GM21576 (cell line): ENCODE results near the gene TNFRSF19.

Source experiments
- ATAC-seq: cut with Tn5 transposase; IDR thresholded peaks from one replicate; pipeline ENCODE4 v1.9.1; 2021; ENCODE audit warnings: mild to moderate bottlenecking, moderate library complexity; ENCODE audit not compliant: unreplicated experiment

The TNFRSF19 gene

DNA sequence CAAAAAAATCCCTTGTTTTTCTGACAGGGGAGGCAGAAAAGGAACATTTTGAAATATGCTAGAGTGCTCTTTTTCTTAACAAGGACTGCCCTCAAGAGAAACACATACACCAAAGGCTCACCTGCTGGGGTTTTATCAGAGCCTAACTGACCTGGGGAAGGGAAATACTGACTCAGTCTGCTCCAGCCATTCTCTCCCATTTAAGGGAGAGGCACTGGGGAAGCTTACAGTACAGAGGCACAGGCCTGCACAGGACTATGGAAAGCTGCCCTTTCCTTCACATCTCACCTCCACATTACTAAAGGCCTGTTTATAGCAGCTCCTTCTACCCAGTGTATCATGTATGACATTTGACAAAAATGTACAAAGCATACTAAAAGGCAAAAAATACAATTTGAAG, 30.3 kb downstream of the TNFRSF19 start:
- no peak for ATAC-seq

DNA sequence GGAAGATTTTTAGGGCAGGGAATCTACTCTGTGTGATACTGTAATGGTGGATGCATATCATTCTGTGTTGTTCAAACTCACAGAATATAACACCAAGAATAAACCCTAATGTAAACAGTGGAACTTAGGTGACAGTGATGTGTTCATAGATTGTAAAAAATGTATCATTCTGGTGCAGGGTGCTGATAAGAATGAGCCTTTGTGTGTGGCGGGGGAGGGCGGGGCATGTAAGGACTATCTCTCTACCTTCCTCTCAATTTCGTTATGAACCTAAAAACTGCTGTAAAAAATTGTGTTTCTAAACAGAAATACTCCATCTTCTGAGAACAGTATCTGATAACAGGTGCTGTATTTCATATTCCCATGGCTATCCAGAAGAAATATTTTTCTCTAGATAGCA, 35.6 kb downstream of the TNFRSF19 start:
- no peak for ATAC-seq

- ATAC-seq = no peak
These were observed 37.9 kb downstream of the TNFRSF19 start for GRCh38 chr13:23608138-23608537.

DNA sequence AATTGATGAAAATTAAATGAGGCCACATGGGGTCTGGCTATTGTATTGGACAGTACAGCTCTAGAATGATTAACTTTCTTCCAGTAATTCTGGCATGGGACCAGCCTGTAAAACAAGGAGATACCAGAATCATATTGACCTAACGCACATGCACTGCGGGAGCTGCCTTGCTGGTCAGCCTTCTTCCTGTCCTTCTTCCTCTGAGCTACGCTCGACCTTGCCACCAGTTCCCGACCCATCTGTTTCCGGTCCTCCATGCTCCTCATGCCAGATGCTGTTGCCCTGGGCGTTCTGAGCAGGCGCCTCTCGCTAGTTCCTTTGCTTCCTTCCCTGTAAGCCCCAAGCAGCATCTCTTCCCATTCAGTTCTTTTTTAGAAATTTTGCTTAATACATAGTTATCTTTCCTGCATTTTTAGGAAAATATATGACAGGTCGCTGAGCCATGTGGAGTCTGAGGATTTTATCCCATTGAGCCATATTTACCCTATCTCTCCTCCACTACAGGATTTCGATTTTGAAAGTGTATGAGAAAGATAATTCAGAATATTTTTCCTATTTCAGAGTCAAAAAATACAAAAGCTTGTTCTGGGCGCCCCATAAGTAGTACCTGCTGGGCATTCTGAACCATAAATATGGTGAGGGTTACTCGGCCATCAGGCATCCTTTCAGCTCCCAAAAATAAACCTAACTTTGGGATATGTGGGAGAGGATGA, 38.6 kb downstream of the TNFRSF19 start:
- ATAC-seq = no peak

DNA sequence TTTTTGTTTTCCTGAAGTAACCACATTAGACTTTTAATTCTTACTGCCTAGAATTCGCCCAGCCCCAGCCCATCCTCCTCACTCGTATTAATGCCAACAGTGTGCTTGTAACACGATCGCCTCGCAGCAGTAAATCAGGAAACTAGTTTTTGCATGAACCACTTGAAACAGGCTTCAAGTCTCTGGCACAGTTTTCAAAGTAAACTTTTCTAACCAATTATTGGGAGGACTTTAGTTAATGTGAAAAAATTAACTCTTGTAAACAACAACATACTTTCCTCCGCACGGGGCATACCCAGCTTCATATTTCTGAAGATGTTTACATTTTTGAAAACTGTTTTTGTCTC, 39.2 kb downstream of the TNFRSF19 start:
- ATAC-seq = no peak

DNA sequence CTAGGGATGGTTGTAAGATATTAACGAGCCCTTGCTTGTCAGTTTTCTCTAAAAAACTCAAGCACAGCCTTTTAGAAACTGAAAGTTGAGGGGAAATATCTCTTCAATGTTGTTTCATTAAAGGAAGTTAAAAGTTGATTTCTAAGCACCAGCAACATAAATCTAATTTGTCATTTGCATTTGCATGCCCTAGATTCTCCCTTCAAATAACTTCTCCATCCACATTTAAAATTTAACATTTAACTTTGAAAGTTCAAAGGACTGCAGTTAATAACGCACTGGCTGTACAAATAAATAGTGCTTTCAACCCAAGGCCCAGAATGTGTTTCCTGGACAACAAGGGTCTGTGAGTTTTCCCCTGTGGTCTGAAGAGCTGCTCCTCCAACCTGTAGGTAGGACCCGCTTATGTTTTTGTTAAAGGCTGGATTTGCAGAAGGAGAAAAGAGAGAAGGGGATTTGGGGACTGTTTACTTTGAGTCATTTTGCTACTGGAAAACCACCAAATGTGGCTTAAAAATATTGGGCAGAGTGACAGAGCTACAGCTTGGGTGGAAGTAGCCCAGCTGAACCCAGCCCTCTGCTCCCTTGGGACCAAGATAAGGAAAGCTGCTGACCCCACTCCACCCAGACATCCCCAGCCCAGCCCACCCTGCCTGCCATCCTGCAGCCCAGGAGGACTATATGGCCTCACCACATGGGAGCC, 39.8 kb downstream of the TNFRSF19 start:
- ATAC-seq = no peak

DNA sequence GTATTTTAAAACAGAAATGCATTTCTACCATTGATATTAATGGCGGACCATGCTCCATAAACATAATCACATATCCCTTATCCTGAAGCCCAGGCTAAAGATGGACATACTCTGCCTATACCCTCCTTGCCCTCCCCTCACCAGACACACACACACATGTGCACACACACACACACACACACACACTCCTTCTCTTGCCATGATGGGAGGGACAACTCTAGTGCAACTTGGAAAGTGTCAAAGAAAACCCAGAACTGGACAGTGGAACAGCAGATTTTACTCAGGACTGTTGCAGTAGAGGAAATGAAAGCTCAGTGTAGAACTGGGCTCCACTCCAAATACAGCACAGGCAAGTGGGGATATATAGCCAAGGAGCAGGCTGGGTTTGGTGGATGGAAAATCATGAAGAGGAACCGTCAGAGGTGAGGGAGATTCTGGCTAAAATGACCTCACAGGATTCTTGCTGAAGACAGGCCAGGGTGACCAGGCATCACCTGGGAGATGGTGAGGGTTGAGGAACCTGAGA, 40.8 kb downstream of the TNFRSF19 start:
- no peak for ATAC-seq

GRCh38 chr13:23612182-23612581, 42.0 kb downstream of the TNFRSF19 start:
- ATAC-seq = no peak

DNA sequence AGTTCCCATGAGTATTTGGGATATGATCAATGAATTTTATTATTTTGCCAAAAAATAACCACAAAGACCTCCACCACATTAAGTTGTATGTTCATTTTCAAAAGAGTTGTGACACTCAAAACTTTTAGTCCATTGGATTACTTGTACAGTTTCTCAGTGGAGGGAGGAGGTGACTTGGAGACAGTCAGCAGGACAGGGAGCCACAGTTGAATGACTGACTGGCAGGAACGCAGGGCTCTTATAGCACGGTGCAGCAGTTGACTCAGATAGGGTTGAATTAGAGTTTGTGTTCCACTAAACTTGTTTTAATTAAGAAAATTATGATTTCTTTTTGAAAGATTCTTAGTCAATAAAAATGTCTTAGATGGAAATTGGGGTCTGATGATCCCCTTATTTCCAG, 42.5 kb downstream of the TNFRSF19 start:
- no peak for ATAC-seq

DNA sequence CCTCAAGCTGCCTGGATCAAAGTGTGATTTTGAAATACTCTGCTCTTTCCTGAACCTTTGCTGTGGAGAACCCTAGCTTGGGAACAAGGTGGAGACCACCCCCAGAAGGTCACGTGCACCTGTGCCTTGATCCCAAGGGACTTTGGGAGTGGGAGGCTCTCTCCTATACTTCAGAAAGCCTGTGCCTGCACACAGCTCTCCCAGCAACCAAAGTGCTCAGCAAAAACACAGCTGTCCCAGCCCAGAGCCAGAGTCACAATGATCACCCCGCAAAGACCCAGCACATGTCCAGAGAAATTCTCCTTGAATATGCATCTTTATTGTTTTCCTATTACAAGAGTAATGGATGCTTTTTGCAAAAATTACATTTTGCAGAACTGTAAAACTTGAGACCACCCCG, 43.4 kb downstream of the TNFRSF19 start:
- no peak for ATAC-seq

- no peak for ATAC-seq
These were observed 45.3 kb downstream of the TNFRSF19 start for GRCh38 chr13:23615395-23616081.

GRCh38 chr13:23616228-23616627, 46.0 kb downstream of the TNFRSF19 start:
- no peak for ATAC-seq

DNA sequence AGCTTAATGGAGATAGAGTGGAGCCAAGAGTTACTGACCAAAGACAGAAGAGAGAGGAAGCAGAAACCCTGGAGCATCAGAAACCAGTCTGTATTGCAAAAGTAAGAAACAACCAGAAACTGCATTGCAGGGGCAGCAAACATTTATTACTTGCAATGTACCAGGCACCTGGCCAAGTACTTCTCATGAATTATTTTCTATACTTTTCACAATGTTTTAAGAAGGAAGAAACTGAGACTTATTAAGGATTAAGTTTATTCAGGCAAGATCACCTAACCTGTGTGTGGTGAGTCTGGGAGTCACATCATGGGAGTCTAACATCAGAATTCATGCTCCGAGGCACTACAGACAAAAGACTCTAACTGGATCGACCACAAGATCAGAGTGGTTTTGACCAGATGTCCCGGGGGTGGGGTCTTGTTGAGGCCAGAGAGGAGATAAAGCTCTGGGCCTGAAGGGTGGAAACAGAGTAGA, 47.4 kb downstream of the TNFRSF19 start:
- ATAC-seq = no peak

- ATAC-seq = no peak
These were observed 48.1 kb downstream of the TNFRSF19 start for GRCh38 chr13:23618341-23618740.

GRCh38 chr13:23619068-23619855, 49.0 kb downstream of the TNFRSF19 start:
- ATAC-seq = no peak

DNA sequence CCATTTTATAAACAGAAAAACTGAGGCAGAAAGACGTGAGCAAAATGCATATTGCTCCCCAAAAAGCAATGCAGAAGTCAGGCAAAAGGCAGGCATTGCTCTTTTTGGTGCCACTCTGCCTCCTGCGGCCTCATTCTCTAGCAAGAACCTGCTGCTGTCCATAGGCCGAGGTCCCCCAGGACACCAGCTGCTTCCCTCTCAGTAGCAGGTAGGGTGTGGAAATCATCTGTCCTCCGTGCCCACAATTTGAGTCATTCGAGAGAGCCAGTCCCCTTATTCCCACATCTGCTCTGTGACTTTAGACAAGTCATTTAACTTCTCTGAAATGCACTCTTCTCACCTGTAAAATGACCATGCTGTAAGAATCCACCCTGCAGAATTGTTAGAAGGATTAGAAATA, 50.0 kb downstream of the TNFRSF19 start:
- no peak for ATAC-seq

DNA sequence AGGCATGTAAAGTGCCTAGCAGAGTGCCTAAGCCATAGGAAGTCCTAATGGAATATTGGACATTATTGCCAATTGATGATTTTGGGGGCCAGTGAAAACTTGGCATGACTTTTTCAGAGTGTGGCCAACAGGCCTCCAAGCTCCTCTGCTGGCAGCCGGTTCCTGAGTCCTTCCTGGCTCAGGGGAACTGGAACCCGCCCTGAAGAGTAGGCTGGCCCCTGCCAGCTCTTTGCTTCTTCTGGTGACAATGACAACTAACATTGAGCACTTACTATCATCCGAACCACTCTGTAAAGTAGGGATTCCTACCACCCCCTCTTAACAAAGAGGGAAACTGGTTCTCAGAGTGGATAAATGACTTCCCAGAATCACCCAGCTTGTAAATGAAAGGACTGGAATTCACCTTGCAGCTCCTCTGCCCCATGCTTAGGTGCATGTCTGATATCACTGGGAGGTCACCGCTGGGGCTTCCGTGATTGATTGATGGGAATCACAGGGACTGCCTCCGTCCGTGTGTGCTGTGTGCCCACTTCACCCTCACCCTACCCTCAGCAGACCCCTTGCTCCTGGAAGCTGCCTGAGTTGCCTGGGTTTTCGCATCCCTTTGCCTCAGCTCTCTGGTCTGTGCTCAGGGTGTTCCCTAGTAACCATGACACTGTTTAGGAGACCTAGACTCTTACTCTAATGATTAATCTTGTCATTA, 50.6 kb downstream of the TNFRSF19 start:
- ATAC-seq = no peak

DNA sequence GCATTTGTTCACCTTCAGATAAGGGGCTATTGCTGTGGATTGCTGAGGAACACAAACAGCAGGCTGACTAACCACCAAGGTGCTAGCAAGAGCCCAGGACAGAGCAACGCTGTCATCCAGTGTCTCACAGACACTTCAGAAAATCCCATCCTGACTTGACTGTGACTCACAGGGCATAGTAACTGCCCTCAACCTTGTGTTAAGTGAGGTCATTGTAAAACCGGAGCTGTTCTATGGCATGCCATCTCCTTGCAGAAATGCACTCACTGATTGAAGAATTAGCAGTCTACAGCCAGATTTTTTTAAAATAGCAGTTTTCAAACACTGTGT, 51.1 kb downstream of the TNFRSF19 start:
- ATAC-seq = peak; percentile 61

DNA sequence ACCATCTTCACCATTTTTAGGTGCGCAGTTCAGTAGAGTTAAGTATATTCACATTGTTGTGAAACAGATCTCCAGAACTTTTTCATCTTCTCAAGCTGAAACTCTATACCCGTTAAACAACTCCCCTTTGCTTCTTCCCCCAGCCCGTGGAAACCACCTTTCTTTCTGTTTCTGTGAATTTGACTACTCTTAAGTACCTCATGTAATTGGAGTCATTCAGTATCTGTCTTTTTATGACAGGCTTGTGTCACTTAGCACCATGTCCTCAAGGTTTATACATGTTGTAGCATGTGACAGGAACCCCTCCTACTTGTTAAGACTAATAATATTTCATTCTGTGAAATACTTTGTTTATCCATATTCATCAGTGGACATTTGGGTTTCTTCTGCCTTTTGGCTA, 52.8 kb downstream of the TNFRSF19 start:
- ATAC-seq = no peak

DNA sequence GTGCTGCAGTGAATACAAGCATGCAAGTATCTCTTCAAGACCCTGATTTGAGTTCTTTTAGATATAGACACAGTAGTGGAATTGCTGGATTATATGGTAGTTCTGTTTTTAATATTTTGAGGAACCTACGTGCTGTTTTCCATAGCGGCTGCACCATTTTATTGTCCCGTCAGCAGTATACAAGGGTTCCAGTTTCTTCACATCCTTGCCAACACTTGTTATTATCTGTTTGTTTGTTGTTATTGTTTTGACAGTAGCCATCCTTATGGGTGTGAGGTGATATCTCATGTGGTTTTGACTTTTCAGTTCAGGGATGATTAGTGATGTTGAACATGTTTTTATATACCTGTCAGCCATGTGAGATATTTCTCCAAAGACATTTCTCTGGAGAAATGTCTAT, 53.2 kb downstream of the TNFRSF19 start:
- ATAC-seq = no peak

DNA sequence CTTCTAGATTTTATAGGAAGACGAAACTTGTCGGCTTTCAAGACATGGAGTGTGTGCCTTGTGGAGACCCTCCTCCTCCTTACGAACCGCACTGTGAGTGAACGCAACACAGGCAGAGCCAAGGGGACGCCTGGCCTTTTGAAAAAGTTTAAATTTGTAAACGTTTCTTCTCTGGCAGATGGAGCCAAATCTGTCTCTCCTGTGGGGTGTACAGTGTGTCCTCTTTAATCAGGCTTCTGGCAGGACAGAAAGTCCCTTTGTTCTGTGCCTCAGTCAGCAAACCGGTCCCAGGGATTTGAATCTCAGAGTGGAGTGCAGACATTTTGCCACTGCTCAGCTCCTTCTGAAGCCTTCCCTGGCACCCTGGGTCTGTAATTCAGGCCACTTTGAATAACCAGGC, 56.5 kb downstream of the TNFRSF19 start:
- ATAC-seq = no peak
